HEK293 (cell line): Measurements from ENCODE around the gene COPS2.
"Not testable (repeated sequence)": the region's sequence is repeated elsewhere in the genome, so short reads cannot be mapped to it uniquely, and the experiment has no call there.

ENCODE experiments used
- CTCF ChIP-seq: fragments of 450-650 bp; formaldehyde crosslinking; IDR thresholded peaks from 2 replicates; pipeline ENCODE4 v1.5.1; 2016; ENCODE audit warnings: missing biosample characterization, missing genetic modification characterization
- RBAK ChIP-seq: fragments of 450-650 bp; formaldehyde crosslinking; IDR thresholded peaks from 2 replicates; pipeline ENCODE4 v1.5.1; 2016; ENCODE audit warnings: missing biosample characterization, missing genetic modification characterization
- TCF7L2 ChIP-seq: IDR thresholded peaks from 2 replicates; pipeline ENCODE4 v1.6.1; 2011; ENCODE audit warnings: low read depth, mild to moderate bottlenecking, inconsistent platforms, low read length, moderate library complexity, borderline replicate concordance
- ZFP41 ChIP-seq: fragments of 450-650 bp; formaldehyde crosslinking; IDR thresholded peaks from 2 replicates; pipeline ENCODE4 v1.5.1; 2016; ENCODE audit warnings: missing biosample characterization, missing genetic modification characterization, borderline replicate concordance
- ZNF133 ChIP-seq: fragments of 450-650 bp; formaldehyde crosslinking; IDR thresholded peaks from 2 replicates; pipeline ENCODE4 v1.5.1; 2016; ENCODE audit warnings: missing biosample characterization, missing genetic modification characterization
- ZNF391 ChIP-seq: fragments of 450-650 bp; formaldehyde crosslinking; IDR thresholded peaks from 2 replicates; pipeline ENCODE4 v1.5.1; 2016; ENCODE audit warnings: low read depth, missing biosample characterization, missing genetic modification characterization, borderline replicate concordance
- ZNF530 ChIP-seq: fragments of 450-650 bp; formaldehyde crosslinking; IDR thresholded peaks from 2 replicates; pipeline ENCODE4 v1.5.1; 2016; ENCODE audit warnings: low read depth, missing biosample characterization, missing genetic modification characterization
- ZNF660 ChIP-seq: fragments of 450-650 bp; IDR thresholded peaks from 2 replicates; pipeline ENCODE4 v1.5.1; 2018; ENCODE audit warnings: missing biosample characterization, mild to moderate bottlenecking, missing genetic modification characterization

- TF ChIP-seq RBAK (tag by site-specific recombination); CTCF (tag by site-specific recombination); TCF7L2; ZNF530 (tag by site-specific recombination); ZNF133; ZNF391 (tag by site-specific recombination); ZFP41 (tag by site-specific recombination); ZNF660 (tag by site-specific recombination): not testable (repeated sequence)
Observed at GRCh38 chr15:49183741-49184140, 28.3 kb upstream of the COPS2 start.
